Nephron (organoid): Measurements from ENCODE around the gene DGKD.

Experiments
- H3K27ac Mint-ChIP-seq, 3 experiments: 2 replicates each; pipeline ENCODE4 v1.8.0; 2020; ENCODE audit warnings: mixed read lengths in 3 of 3, mild to moderate bottlenecking in 2 of 3, moderate library complexity in 1 of 3
- H3K27me3 Mint-ChIP-seq: 2 replicates; pipeline ENCODE4 v1.8.0; 2021; ENCODE audit warnings: low read depth, mild to moderate bottlenecking, moderate library complexity, mixed read lengths
- H3K36me3 Mint-ChIP-seq: 2 replicates; pipeline ENCODE4 v1.8.0; 2020; ENCODE audit warnings: low read depth, mixed read lengths
- H3K4me1 Mint-ChIP-seq: 2 replicates; pipeline ENCODE4 v1.8.0; 2020; ENCODE audit warnings: mixed read lengths
- H3K4me3 Mint-ChIP-seq, 3 experiments: 2 replicates each; pipeline ENCODE4 v1.8.0; 2020; ENCODE audit warnings: mild to moderate bottlenecking in 3 of 3, mixed read lengths in 3 of 3, moderate library complexity in 2 of 3
- H3K9me3 Mint-ChIP-seq: 2 replicates; pipeline ENCODE4 v1.8.0; 2020; ENCODE audit warnings: mixed read lengths
- CTCF ChIP-seq, 3 experiments: fragments of 200-600 bp; sonication (generic); IDR thresholded peaks; one replicate each; pipeline ENCODE4 v1.5.0; 2021; ENCODE audit warnings: antibody characterized with exemption in 3 of 3; ENCODE audit not compliant: unreplicated experiment in 3 of 3

Gene DGKD

GRCh38 chr2:233353101-233353768, 1.1 kb upstream of the DGKD start:
- no peak for TF ChIP-seq CTCF (IDR thresholded peaks at IDR 0.05; ENCODE audit: unreplicated experiment in 3 of 3)
- Mint-ChIP-seq H3K27me3 (peaks cover 13% of the 10 kb centered on the region), H3K4me1 (peaks cover 61% of the 10 kb centered on the region), H3K4me3 (peak overlapping the region; percentile 86 to 92 (median 92)), H3K36me3 (no peaks in the 10 kb centered on the region), H3K9me3 (no peaks in the 10 kb centered on the region), H3K27ac (peak overlapping the region; percentile 47 to 84 (median 72))

DNA sequence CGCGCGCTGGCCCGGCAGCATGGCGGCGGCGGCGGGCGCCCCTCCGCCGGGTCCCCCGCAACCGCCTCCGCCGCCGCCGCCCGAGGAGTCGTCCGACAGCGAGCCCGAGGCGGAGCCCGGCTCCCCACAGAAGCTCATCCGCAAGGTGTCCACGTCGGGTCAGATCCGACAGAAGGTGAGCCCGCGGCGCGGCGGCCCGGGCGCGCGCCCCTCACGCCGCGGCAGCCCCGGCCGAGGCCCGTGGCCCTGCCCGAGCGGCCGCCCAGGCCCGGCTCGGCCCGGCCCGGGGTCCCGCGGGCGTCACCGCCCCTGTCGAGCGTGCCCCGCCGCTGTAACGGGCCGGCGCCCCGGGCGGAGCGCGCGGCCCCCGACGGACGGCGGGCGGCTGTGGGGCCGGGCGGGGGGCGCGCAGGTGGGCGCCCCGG, 218 bp downstream of the DGKD start:
- no peak for TF ChIP-seq CTCF (IDR thresholded peaks at IDR 0.05; ENCODE audit: unreplicated experiment in 3 of 3)
- H3K27me3 Mint-ChIP-seq: peaks cover 8% of the 10 kb centered on the region
- H3K9me3 Mint-ChIP-seq: no peaks in the 10 kb centered on the region
- peaks cover 59% of the 10 kb centered on the region for H3K4me1 Mint-ChIP-seq
- no peak overlapping the region for H3K27ac Mint-ChIP-seq
- no peaks in the 10 kb centered on the region for H3K36me3 Mint-ChIP-seq
- peak overlapping the region in 1 of 3 experiments; percentile 52 for H3K4me3 Mint-ChIP-seq

- no peaks in the 10 kb centered on the region for H3K9me3 Mint-ChIP-seq
- peaks cover 8% of the 10 kb centered on the region for H3K27me3 Mint-ChIP-seq
- H3K36me3 Mint-ChIP-seq: no peaks in the 10 kb centered on the region
- no peak for TF ChIP-seq CTCF (IDR thresholded peaks at IDR 0.05; ENCODE audit: unreplicated experiment in 3 of 3)
- H3K4me1 Mint-ChIP-seq: peaks cover 61% of the 10 kb centered on the region
- H3K4me3 Mint-ChIP-seq: peak overlapping the region; percentile 86 to 96 (median 92)
- H3K27ac Mint-ChIP-seq: peak overlapping the region; percentile 12 to 87 (median 42)
Measured at GRCh38 chr2:233354971-233355574, 779 bp downstream of the DGKD start.

- peaks cover 5% of the 10 kb centered on the region for H3K36me3 Mint-ChIP-seq
- H3K27ac Mint-ChIP-seq: peak overlapping the region in 2 of 3 experiments; percentile 12 to 50
- H3K4me3 Mint-ChIP-seq: peak overlapping the region; percentile 86 to 96 (median 92)
- H3K9me3 Mint-ChIP-seq: no peaks in the 10 kb centered on the region
- TF ChIP-seq CTCF (IDR thresholded peaks at IDR 0.05; ENCODE audit: unreplicated experiment in 3 of 3): no peak
- H3K4me1 Mint-ChIP-seq: peaks cover 58% of the 10 kb centered on the region
- H3K27me3 Mint-ChIP-seq: peaks cover under 1% of the 10 kb centered on the region
Measured at GRCh38 chr2:233355916-233356315, 1.6 kb downstream of the DGKD start.

- Mint-ChIP-seq H3K27ac (peak overlapping the region; percentile 12 to 58 (median 16)), H3K9me3 (peaks cover 2% of the 10 kb centered on the region), H3K4me1 (peaks cover 65% of the 10 kb centered on the region), H3K4me3 (peak overlapping the region; percentile 86 to 96 (median 92)), H3K27me3 (no peaks in the 10 kb centered on the region), H3K36me3 (peaks cover 5% of the 10 kb centered on the region)
- TF ChIP-seq CTCF (IDR thresholded peaks at IDR 0.05; ENCODE audit: unreplicated experiment in 3 of 3): no peak
Measured at GRCh38 chr2:233356546-233357308, 2.4 kb downstream of the DGKD start.
